ENCODE data around the gene ATG4D.
"Not testable (repeated sequence)": the region's sequence is repeated elsewhere in the genome, so short reads cannot be mapped to it uniquely, and the experiment has no call there.

ATG4D gene

GRCh38 chr19:10518444-10519361 lies 25.0 kb upstream of the ATG4D start:
- no peak for DNase-seq (ENCODE audit: low spot score)

GRCh38 chr19:10519421-10519820 lies 24.3 kb upstream of the ATG4D start:
- DNase-seq (ENCODE audit: low spot score): no peak
- FAIRE-seq: no peak

More at GRCh38 chr19:10518444-10519361, 25.0 kb upstream of the ATG4D start:
- FAIRE-seq: no peak

GRCh38 chr19:10520652-10521318 lies 22.9 kb upstream of the ATG4D start:
- FAIRE-seq: no peak

GRCh38 chr19:10521461-10522171 lies 22.1 kb upstream of the ATG4D start:
- DNase-seq (ENCODE audit: low spot score) (no peak), FAIRE-seq (no peak)

More at GRCh38 chr19:10520652-10521318, 22.9 kb upstream of the ATG4D start:
- DNase-seq (ENCODE audit: low spot score): no peak

GRCh38 chr19:10523135-10523636 lies 20.5 kb upstream of the ATG4D start:
- no peak for FAIRE-seq
- DNase-seq (ENCODE audit: low spot score): no peak

DNA sequence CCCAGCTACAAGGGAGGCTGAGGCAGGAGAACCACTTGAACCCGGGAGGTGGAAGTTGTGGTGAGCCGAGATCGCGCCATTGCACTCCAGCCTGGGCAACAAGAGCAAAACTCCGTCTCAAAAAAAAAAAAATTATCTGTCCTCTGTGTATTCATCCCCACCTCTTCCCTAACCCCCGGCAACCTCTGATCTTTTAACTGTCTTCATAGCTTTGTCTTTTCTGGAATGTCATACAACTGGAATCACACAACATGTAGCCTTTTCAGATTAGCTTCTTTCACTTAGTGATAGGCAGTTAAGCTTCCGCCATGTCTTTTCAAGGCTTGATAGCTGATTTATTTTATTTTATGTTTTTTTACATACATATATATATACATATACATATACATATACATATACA lies 18.1 kb upstream of the ATG4D start:
- DNase-seq (ENCODE audit: low spot score) (no peak), FAIRE-seq (no peak)

- FAIRE-seq; DNase-seq (ENCODE audit: low spot score): not testable (repeated sequence)
These were observed 16.8 kb upstream of the ATG4D start for GRCh38 chr19:10526887-10527286.

DNA sequence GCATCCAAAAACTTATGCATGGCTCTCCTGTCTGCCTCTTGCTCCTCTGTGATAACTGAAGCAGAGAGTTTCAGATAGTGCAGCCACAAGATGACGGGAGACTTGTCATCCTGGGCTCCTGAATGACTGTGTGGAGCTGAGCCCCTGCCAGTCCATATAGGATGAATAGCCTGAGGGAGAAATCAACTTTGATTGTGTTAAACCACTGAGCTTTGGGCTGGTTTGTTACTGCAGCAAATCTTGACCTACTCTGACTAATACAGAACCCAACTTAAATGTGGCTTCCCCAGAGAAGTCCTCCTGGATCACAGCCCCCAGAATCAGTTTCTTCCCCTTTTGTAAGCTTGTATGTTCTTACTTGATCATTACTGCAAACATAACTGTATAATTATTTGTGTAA lies 11.2 kb upstream of the ATG4D start:
- FAIRE-seq (no peak), DNase-seq (ENCODE audit: low spot score) (no peak)

GRCh38 chr19:10533646-10534386 lies 9.9 kb upstream of the ATG4D start:
- FAIRE-seq: no peak
- DNase-seq (ENCODE audit: low spot score): no peak

- DNase-seq (ENCODE audit: low spot score) (no peak), FAIRE-seq (no peak)
These were observed 8.1 kb upstream of the ATG4D start for GRCh38 chr19:10535613-10536012.

DNA sequence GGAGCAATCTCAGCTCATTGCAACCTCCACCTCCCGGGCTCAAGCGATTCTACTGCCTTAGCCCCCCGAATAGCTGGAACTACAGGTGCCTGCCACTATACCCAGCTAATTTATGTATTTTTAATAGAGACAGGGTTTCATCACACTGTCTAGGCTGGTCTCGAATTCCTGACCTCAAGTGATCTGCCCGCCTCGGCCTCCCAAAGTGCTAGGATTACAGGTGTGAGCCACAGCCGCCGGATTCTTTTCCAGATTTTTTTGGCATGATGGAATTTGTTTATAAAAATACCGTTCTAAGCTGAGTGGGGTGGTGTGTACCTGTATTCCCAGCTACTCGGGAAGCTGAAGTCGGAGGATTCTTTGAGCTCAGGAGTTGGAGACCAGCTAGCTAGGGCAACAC lies 6.0 kb upstream of the ATG4D start:
- DNase-seq (ENCODE audit: low spot score) (no peak), FAIRE-seq (no peak)

DNA sequence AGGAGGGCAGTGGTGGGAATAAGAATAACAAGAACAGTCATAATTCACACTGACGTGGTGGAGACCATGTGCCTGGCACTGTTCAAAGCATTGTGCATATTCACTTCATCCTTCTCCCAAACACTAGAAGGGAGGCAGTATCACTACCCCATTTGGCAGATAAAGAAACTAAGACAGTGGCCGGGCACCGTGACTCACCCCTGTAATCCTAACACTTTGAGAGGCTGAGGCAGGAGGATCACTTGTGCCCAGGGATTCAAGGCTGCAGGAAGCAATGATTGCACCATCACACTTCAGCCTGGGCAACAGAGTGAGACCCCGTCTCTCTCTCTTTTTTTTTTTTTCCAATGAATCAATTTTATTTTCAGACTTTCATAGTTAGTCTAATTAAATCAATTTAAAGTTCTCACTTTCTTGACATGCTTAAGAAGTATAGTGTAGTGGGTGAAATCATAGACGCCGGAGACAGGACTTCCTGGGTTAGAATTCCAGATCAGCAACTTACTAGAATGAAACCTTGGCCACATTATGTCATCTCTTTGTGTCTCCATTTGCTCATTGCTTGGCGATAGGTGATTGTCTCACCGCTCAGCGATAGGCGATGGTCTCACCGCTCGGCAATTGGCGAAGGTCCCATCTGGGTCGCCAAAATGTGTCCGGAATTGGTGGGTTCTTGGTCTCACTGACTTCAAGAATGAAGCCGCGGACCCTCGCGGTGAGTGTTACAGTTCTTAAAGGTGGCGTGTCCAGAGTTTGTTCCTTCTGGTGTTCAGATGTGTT lies 5.3 kb upstream of the ATG4D start:
- no peak for DNase-seq (ENCODE audit: low spot score)
- no peak for FAIRE-seq

DNA sequence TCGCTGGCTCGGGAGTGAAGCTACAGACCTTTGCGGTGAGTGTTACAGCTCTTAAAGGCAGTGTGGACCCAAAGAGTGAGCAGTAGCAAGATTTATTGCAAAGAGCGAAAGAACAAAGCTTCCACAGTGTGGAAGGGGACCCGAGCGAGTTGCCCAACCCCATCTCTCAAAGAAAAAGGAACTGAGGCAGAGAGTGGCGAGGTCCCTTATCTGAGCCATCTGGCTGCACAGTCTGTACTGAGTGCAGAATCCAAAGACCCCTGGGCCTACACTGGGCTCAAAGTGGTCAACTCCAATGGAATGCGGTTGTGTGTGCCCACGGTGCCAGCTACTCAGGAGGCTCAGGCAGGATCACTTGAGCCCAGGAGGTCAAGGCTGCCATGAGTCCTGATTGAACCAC lies 4.7 kb upstream of the ATG4D start:
- not testable (repeated sequence) for FAIRE-seq; DNase-seq (ENCODE audit: low spot score)

DNA sequence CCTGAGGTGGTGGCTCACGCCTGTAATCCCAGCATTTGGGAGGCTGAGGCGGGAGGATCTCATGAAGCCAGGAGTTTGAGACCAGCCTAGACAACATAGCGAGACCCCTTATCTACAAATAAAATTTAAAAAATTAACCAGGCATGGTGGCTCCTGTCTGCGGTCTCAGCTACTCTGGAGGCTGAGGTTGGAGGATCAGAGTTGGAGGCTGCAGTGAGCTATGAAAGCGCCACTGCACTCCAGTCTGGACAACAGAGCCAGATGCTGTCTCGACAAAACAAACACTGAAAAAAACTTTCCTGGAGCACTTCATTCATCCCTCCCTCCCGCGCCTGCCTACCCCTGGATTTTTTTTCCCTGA lies 665 bp upstream of the ATG4D start:
- FAIRE-seq (no peak), DNase-seq (ENCODE audit: low spot score) (no peak)

DNA sequence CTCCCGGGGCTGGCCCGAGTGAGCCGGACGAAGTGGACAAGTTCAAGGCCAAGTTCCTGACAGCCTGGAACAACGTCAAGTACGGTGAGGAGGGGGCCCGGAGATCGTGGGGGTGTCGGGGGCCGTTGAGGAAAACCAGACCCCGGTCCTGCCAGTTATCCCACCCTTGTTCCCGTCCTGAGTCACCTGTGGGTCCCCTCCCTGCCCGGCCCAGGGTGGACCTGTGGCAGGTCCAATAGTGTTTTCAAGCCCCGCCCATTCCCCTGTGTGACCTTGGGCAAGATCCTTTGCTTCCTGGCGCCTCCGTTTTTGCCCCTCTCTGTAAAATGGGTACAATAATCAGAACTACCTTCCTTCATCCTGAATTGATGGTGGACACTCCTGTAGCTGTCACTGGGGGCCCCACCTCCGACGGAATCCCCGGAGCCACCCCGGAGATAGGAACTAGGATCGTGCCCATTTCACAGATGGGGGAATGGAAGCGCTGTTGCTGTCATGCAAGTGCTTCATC lies 593 bp downstream of the ATG4D start:
- FAIRE-seq: no peak
- DNase-seq (ENCODE audit: low spot score): no peak

GRCh38 chr19:10544753-10545251 lies 1.1 kb downstream of the ATG4D start:
- FAIRE-seq: no peak
- no peak for DNase-seq (ENCODE audit: low spot score)

GRCh38 chr19:10546817-10547216 lies 3.1 kb downstream of the ATG4D start:
- DNase-seq (ENCODE audit: low spot score): no peak
- FAIRE-seq: no peak

DNA sequence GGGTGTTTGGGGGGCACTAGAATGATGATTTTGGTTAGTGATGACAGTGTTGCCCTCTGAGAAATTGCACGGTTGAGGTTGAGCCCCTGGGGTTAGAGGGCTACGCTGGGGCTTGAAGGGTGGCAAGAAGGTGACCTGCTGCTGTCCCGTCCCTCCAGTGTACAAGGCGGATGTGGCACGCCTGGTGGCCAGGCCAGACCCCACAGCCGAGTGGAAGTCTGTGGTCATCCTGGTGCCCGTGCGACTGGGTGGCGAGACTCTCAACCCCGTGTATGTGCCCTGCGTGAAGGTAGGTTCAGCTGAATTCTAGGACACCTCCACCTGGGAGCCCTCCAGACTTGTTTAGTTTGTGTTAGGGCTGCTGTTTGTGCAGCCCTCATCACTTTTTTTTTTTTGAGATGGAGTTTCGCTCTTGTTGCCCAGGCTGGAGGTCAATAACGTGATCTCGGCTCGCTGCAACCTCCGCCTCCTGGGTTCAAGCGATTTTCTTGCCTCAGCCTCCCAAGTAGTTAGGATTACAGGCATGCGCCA lies 5.1 kb downstream of the ATG4D start:
- DNase-seq (ENCODE audit: low spot score) (no peak), FAIRE-seq (no peak)

DNA sequence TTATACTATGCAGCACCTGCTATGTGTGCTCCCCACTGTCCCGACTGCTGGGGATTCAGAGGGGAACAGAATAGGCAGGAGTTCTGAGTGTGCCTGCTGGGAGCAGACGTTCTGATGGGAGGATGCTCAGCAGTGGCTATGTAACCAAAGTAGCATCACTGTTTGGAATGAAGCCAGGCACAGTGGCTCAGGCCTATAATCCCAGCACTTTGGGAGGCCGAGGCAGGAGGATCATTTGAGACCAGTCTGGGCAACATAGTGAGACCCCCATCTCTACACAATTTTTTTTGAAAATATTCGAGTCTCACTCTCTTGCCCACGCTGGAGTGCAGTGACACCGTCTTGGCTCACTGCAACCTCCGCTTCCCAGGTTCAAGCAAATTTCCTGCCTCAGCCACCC lies 6.0 kb downstream of the ATG4D start:
- DNase-seq (ENCODE audit: low spot score) (no peak), FAIRE-seq (no peak)

DNA sequence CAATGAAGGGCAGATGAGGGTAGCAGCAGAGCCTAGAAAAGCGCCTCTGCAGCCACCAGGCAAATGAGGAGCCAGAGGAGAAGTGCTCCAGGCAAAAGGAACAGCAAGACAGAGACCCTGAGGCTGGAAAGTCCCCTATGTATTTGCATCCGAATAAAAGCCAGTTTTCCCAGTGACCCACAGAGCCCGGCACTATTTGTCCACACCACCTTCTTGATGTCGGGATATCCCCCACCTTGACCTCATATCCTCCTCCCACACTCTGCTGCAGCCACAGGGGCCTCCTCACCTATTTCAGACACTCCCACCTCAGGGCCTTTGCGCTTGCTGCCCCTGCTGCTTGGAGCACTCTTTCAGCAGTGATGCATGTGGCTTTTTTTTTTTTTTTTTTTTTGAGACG lies 6.6 kb downstream of the ATG4D start:
- no peak for FAIRE-seq
- no peak for DNase-seq (ENCODE audit: low spot score)

Data from urothelium cell line (cell line).